Right renal cortex interstitium (tissue), 3 donors: ENCODE results near the gene TIFAB. TPM values are rescaled to one million over a fixed set of nuclear protein-coding genes. Genes with fewer than 3 reads are reported as not detected.

Experiments used
- DNase-seq, 3 donors: peaks; one replicate each; pipeline ENCODE4 v3.0.0-alpha.2; 2013; ENCODE audit warnings: low read depth in 3 of 3, low spot score in 2 of 3
- polyA plus RNA-seq, 3 donors: library from polyadenylated mRNA; unstranded; fragments of 120-200 nt; gene quantifications; one replicate each; pipeline ENCODE4 v1.2.1, GENCODE V29; 2013; ENCODE audit not compliant: insufficient read length in 3 of 3

TIFAB gene
- polyA plus RNA-seq, 3 donors, result 0.15 to 0.20 (median 0.18) TPM

GRCh38 chr5:135429301-135430134 lies 22.6 kb downstream of the TIFAB start:
- no peak for DNase-seq

- DNase-seq, result no peak
Observed at GRCh38 chr5:135428586-135428985, 23.6 kb downstream of the TIFAB start.

GRCh38 chr5:135426102-135427082 lies 25.8 kb downstream of the TIFAB start:
- DNase-seq, result no peak

- DNase-seq, result no peak
Observed at GRCh38 chr5:135425641-135426040, 26.5 kb downstream of the TIFAB start.

GRCh38 chr5:135423846-135424168 lies 28.3 kb downstream of the TIFAB start:
- DNase-seq, result no peak

GRCh38 chr5:135423146-135423845 lies 28.9 kb downstream of the TIFAB start:
- DNase-seq, result no peak

GRCh38 chr5:135422419-135422818 lies 29.7 kb downstream of the TIFAB start:
- DNase-seq, result no peak

- no peak for DNase-seq
Observed at GRCh38 chr5:135417083-135417482, 35.1 kb downstream of the TIFAB start.

- no peak for DNase-seq
Observed at GRCh38 chr5:135405082-135405481, 47.1 kb downstream of the TIFAB start.

GRCh38 chr5:135402031-135402430 lies 50.1 kb downstream of the TIFAB start:
- DNase-seq, result no peak

- DNase-seq, result no peak
Observed at GRCh38 chr5:135400866-135401265, 51.3 kb downstream of the TIFAB start.

GRCh38 chr5:135399794-135400542 lies 52.2 kb downstream of the TIFAB start:
- peak in 1 of 3 donors; percentile 15 for DNase-seq

GRCh38 chr5:135398855-135399793 lies 53.0 kb downstream of the TIFAB start, which contains the start of gene MACROH2A1:
MACROH2A1 (minus strand) TSS chr5:135399231; CDS start chr5:135389093, 10,138 bp downstream.
- peak in 2 of 3 donors; percentile 65 to 77 for DNase-seq

- DNase-seq, result peak in 1 of 3 donors; percentile 19
Observed at GRCh38 chr5:135398160-135398854, 53.8 kb downstream of the TIFAB start.
